Gastrocnemius medialis (tissue), 4 donors: Measurements from ENCODE around the gene MFAP2. TPM values are rescaled to one million over a fixed set of nuclear protein-coding genes. Genes with fewer than 3 reads are reported as not detected.

Experiments
- ATAC-seq, 2 donors: fragments of 150-250 bp; one replicate each; pipeline ENCODE4 v1.9.1; 2016
- DNase-seq, 2 donors: peaks; one replicate each; pipeline ENCODE4 v3.0.0-alpha.2; 2019
- H3K27ac ChIP-seq, 4 donors: fragments of 200-600 bp; sonication (generic); 1 replicate in 1 of 4; 2 replicates in 3 of 4; pipeline ENCODE4 v1.5.1; 2016 to 2018; ENCODE audit warnings: mild to moderate bottlenecking in 2 of 4, moderate library complexity in 1 of 4
- H3K27me3 ChIP-seq, 3 donors: fragments of 200-600 bp; sonication (generic) in 2 of 3; 1 replicate in 1 of 3; 2 replicates in 2 of 3; pipeline versions ENCODE4 v1.5.1 to v1.6.0; 2016 to 2019; ENCODE audit warnings: mild to moderate bottlenecking in 1 of 3, moderate library complexity in 1 of 3
- H3K36me3 ChIP-seq, 2 donors: fragments of 200-600 bp; sonication (generic) in 1 of 2; one replicate each; pipeline ENCODE4 v1.5.1; 2017 to 2018
- H3K4me1 ChIP-seq, 2 donors: fragments of 200-600 bp; sonication (generic) in 1 of 2; one replicate each; pipeline ENCODE4 v1.5.1; 2016 to 2017; ENCODE audit warnings: mild to moderate bottlenecking in 2 of 2
- H3K4me3 ChIP-seq, 4 donors: fragments of 200-600 bp; sonication (generic) in 3 of 4; 1 replicate in 1 of 4; 2 replicates in 3 of 4; pipeline ENCODE4 v1.5.1; 2016 to 2019; ENCODE audit warnings: mild to moderate bottlenecking in 2 of 4
- H3K9me3 ChIP-seq, 3 donors: fragments of 200-600 bp; sonication (generic) in 2 of 3; 1 replicate in 1 of 3; 2 replicates in 2 of 3; pipeline ENCODE4 v1.5.1; 2016 to 2019
- POLR2A ChIP-seq, 2 donors: fragments of 450-650 bp; IDR thresholded peaks; one replicate each; pipeline ENCODE4 v1.6.1; 2017; ENCODE audit warnings: antibody characterized with exemption in 2 of 2, mild to moderate bottlenecking in 2 of 2, moderate library complexity in 2 of 2
- in situ Hi-C, 4 donors: fragments of 200-750 bp; cut with MboI; loops; one replicate each; pipeline versions ENCODE4 v1.15.0 to v1.8.0; 2017; ENCODE audit warnings: low sequenced_read_pairs in 4 of 4
- intact Hi-C: fragments of 100-400 bp; cut with DNase I; formaldehyde crosslinking; loops from one replicate; pipeline ENCODE4 v1.15.1; 2023; ENCODE audit warnings: low total_unique reads
- total RNA-seq, 4 donors: library from RNA; depleted of rRNA; stranded (reverse); fragments of >200 nt; gene quantifications; one replicate each; pipeline versions ENCODE4 v1.1.0 to v1.2.3, GENCODE V29; 2016
- TF ChIP-seq, protein P1 (sequence below), 5 experiments: fragments of 450-650 bp in 3 of 5; fragments of 200-600 bp in 2 of 5; sonication (generic) in 2 of 5; IDR thresholded peaks in 4 of 5; conservative IDR thresholded peaks in 1 of 5; 1 replicate in 4 of 5; 2 replicates in 1 of 5; pipeline ENCODE4 v1.5.1; 2016 to 2019; ENCODE audit warnings: antibody characterized with exemption in 5 of 5, mild to moderate bottlenecking in 3 of 5, moderate library complexity in 3 of 5

Gene MFAP2
- total RNA-seq, 4 donors from 2014 or later, result 0.34 to 1.8 (median 0.36) TPM; not detected in 1

DNA sequence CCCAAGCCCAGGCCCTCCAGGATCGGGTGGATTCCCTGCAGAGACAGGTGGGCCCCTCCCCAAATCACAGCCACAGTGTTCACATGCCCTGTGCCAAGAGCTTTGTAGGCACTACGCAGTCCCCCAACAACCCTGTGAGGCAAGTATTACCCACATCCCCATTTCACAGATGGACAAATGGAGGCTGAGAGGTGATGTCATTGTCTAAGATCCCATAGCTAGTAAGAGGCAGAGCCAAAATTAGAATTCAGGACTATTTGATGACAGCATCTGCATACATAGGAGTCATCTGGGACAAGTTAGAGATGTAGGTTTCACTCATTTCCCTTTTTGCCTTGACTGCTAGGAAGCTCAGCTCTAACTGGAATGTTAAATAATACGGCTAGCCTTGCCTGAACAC lies 12.0 kb downstream of the MFAP2 start:
- no peak for TF ChIP-seq POLR2A (IDR thresholded peaks at IDR 0.05)
- TF ChIP-seq, protein P1, sequence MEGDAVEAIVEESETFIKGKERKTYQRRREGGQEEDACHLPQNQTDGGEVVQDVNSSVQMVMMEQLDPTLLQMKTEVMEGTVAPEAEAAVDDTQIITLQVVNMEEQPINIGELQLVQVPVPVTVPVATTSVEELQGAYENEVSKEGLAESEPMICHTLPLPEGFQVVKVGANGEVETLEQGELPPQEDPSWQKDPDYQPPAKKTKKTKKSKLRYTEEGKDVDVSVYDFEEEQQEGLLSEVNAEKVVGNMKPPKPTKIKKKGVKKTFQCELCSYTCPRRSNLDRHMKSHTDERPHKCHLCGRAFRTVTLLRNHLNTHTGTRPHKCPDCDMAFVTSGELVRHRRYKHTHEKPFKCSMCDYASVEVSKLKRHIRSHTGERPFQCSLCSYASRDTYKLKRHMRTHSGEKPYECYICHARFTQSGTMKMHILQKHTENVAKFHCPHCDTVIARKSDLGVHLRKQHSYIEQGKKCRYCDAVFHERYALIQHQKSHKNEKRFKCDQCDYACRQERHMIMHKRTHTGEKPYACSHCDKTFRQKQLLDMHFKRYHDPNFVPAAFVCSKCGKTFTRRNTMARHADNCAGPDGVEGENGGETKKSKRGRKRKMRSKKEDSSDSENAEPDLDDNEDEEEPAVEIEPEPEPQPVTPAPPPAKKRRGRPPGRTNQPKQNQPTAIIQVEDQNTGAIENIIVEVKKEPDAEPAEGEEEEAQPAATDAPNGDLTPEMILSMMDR (IDR thresholded peaks at IDR 0.05 in 4 of 5, conservative IDR thresholded peaks at IDR 0.05 in 1 of 5), result no peak
- ATAC-seq (no peak), DNase-seq (no peak)
- peaks cover 0 to 10% of the 10 kb centered on the region in 2 donors for H3K36me3 ChIP-seq
- H3K9me3 ChIP-seq, result no peaks in the 10 kb centered on the region
- H3K27me3 ChIP-seq, result no peaks in the 10 kb centered on the region
- in situ Hi-C loops (no loop called here), intact Hi-C loops (no loop called here)
- H3K4me1 ChIP-seq, result no peaks in the 10 kb centered on the region
- no peak overlapping the region for H3K4me3 ChIP-seq
- no peak overlapping the region for H3K27ac ChIP-seq

DNA sequence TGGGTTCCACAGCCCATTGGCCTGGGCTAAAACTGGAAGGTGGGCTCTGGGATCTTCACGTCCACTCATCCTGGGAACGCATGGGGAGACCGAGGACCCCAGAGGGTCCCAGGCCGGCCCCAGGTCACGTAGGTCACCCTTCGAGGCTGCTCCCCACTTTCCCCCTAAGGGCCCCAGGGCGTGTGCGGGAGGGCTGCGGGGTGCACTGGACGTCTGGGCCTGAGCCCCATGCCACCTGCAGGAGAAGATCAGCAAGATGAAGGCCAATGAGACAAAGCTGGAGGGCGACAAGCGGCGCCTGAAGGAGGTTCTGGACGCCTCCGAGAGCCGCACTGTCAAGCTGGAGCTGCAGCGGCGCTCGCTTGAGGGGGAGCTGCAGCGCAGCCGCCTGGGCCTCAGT lies 12.5 kb downstream of the MFAP2 start:
- Histone ChIP-seq H3K4me1 (no peaks in the 10 kb centered on the region), H3K36me3 (peaks cover 0 to 10% of the 10 kb centered on the region in 2 donors), H3K27me3 (no peaks in the 10 kb centered on the region), H3K27ac (no peak overlapping the region), H3K9me3 (no peaks in the 10 kb centered on the region), H3K4me3 (no peak overlapping the region)
- ATAC-seq, result no peak
- no peak for DNase-seq
- in situ Hi-C loops, result no loop called here
- intact Hi-C loops, result no loop called here
- TF ChIP-seq POLR2A (IDR thresholded peaks at IDR 0.05), result no peak
- TF ChIP-seq, protein P1 (IDR thresholded peaks at IDR 0.05 in 4 of 5, conservative IDR thresholded peaks at IDR 0.05 in 1 of 5), result no peak

DNA sequence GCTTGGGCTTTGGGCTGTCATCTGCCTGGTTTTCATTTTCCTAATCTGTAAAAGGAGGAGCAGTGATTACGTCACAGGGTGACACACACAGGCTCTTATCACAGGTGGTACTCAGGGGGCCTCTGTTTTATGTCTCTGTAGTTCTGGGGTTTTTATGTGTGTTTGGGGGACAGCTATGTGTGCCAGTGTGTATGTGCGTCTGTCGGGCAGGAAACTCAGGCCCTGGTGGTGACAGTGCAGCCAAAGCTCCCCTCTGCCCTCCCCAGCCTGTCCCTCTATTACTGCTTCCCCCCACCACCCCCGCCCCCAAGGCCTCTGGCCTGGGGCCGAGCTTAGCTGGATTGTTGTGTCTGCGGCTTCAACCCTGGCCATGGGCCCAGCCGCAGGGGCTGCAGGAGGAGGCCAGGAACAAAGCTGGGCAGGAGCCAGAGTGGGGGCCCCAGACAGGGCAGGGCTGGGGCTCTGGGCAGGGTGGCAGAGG lies 13.3 kb downstream of the MFAP2 start:
- H3K4me3 ChIP-seq, result no peak overlapping the region
- DNase-seq, result no peak

DNA sequence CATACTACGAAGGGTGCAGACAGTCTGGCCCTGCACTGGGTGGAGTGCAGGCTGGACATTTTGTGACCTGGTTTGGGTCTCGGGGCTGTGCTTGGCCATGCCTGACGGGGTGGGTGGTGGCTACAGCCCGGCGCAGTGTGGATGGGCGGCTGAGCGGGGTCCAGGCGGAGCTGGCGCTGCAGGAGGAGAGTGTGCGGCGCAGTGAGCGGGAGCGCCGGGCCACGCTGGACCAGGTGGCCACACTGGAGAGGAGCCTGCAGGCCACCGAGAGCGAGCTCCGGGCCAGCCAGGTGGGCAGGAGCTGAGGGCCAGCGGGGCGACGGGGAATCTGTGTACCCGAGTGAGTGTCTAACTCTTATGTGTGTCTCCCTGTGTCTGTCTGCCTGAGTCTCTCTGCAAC lies 14.1 kb downstream of the MFAP2 start:
- no peak for TF ChIP-seq POLR2A (IDR thresholded peaks at IDR 0.05)
- TF ChIP-seq, protein P1 (IDR thresholded peaks at IDR 0.05 in 4 of 5, conservative IDR thresholded peaks at IDR 0.05 in 1 of 5), result no peak
- intact Hi-C loops (no loop called here), in situ Hi-C loops (no loop called here)
- Histone ChIP-seq H3K27me3 (no peaks in the 10 kb centered on the region), H3K36me3 (peaks cover 0 to 10% of the 10 kb centered on the region in 2 donors), H3K27ac (no peak overlapping the region), H3K9me3 (no peaks in the 10 kb centered on the region), H3K4me1 (peaks cover 0 to under 1% of the 10 kb centered on the region in 2 donors), H3K4me3 (no peak overlapping the region)
- DNase-seq, result no peak
- no peak for ATAC-seq

More for the DNA sequence above, 13.3 kb downstream of the MFAP2 start:
- Histone ChIP-seq H3K27ac (no peak overlapping the region), H3K4me1 (no peaks in the 10 kb centered on the region), H3K9me3 (no peaks in the 10 kb centered on the region), H3K27me3 (no peaks in the 10 kb centered on the region), H3K36me3 (peaks cover 0 to 10% of the 10 kb centered on the region in 2 donors)
- intact Hi-C loops (no loop called here), in situ Hi-C loops (no loop called here)
- no peak for ATAC-seq
- TF ChIP-seq, protein P1 (IDR thresholded peaks at IDR 0.05 in 4 of 5, conservative IDR thresholded peaks at IDR 0.05 in 1 of 5), result no peak
- TF ChIP-seq POLR2A (IDR thresholded peaks at IDR 0.05), result no peak
